Lung (tissue), 12 donors: ENCODE results near the gene COL13A1. TPM values are rescaled to one million over a fixed set of nuclear protein-coding genes. Genes with fewer than 3 reads are reported as not detected.

ENCODE experiments used
- ATAC-seq: fragments of 200-7000 bp; cut with Tn5 transposase; one replicate; pipeline ENCODE4 v1.9.1; 2020; ENCODE audit warnings: moderate number of reproducible peaks; ENCODE audit not compliant: insufficient read depth, low FRiP score
- DNase-seq, 3 donors: peaks; one replicate each; pipeline ENCODE4 v3.0.0-alpha.2; 2013 to 2017
- H3K27ac ChIP-seq, 2 donors: one replicate each; pipeline ENCODE4 v1.5.1; 2013; ENCODE audit warnings: mild to moderate bottlenecking in 2 of 2, moderate library complexity in 2 of 2, control low read depth in 1 of 2, inconsistent platforms in 1 of 2, low read depth in 1 of 2, low read length in 1 of 2
- H3K27me3 ChIP-seq, 3 donors: one replicate each; pipeline ENCODE4 v1.5.1; 2013; ENCODE audit warnings: low read length in 2 of 3; ENCODE audit not compliant: control insufficient read depth in 3 of 3, insufficient read depth in 3 of 3
- H3K36me3 ChIP-seq, 4 donors: one replicate each; pipeline ENCODE4 v1.5.1; 2013; ENCODE audit warnings: low read length in 4 of 4, mild to moderate bottlenecking in 1 of 4, moderate library complexity in 1 of 4; ENCODE audit not compliant: control insufficient read depth in 4 of 4, insufficient read depth in 4 of 4
- H3K4me1 ChIP-seq, 5 donors: one replicate each; pipeline ENCODE4 v1.5.1; 2013; ENCODE audit warnings: low read length in 5 of 5, mild to moderate bottlenecking in 2 of 5, moderate library complexity in 1 of 5; ENCODE audit not compliant: control insufficient read depth in 5 of 5, insufficient read depth in 5 of 5
- H3K4me3 ChIP-seq: one replicate; pipeline ENCODE4 v1.5.1; 2013; ENCODE audit warnings: mild to moderate bottlenecking, control low read depth, moderate library complexity
- H3K9ac ChIP-seq, 2 donors: one replicate each; pipeline ENCODE4 v1.5.1; 2013; ENCODE audit warnings: low read length in 2 of 2, control low read depth in 1 of 2; ENCODE audit not compliant: insufficient read depth in 1 of 2
- H3K9me3 ChIP-seq, 4 donors: one replicate each; pipeline ENCODE4 v1.5.1; 2013; ENCODE audit warnings: low read length in 3 of 4, mild to moderate bottlenecking in 1 of 4, moderate library complexity in 1 of 4; ENCODE audit not compliant: control insufficient read depth in 4 of 4, insufficient read depth in 3 of 4
- WGBS, 2 donors: extraction: QIAGEN DNeasy Blood & Tissue Kit; methylation state at CpG; one replicate each; pipeline ENCODE4 v1.1.7; 2013; 5-methylcytosine and 5-hydroxymethylcytosine counted together
- polyA plus RNA-seq, 2 donors: library from polyadenylated mRNA; stranded (reverse); fragments of 200-250 nt; gene quantifications; one replicate each; pipeline ENCODE4 v1.2.1, GENCODE V29; 2013
- total RNA-seq, 2 donors: library from RNA; depleted of rRNA in 1 of 2; stranded (reverse); fragments of >200 nt in 1 of 2; gene quantifications; one replicate each; pipeline ENCODE4 v1.2.1, GENCODE V29; 2014 to 2021
- TF ChIP-seq, protein P1 (sequence below): IDR thresholded peaks from 2 replicates; pipeline ENCODE4 v1.5.1; 2012; ENCODE audit warnings: mild to moderate bottlenecking; ENCODE audit errors: control extremely low read depth, extremely low read depth
- donor health status: control.
- donor health status: control.
- donor health status: Bipolar disorder and iron deficiency.
- donor health status: healthy.
- donor health status: DM: yes; HTN: yes; CAD: no.

COL13A1 gene
- total and polyA plus RNA-seq, 4 donors: 2.7 to 42.1 (median 5.6) TPM

DNA sequence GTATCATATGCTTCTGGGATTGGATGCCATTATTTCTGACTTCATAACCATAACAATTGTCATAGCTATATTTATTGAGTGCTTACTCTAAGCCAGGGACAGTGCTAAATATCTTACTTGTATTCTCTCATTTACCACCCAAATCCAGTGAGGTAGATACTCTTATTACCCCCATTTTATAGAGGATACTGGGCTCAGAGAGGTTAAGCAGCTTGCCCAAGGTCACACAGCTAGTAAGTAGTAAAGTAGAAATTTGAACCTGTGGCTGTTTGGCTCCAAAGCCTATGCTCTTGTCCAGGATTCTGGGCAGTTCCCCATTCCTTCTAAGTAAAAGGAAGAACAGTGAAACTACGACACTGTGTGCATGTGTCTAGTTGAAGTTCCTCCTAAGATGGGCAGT, 56.5 kb downstream of the COL13A1 start:
- ATAC-seq (no peak), DNase-seq (no peak)
- Histone ChIP-seq H3K27me3 (no peaks in the 10 kb centered on the region), H3K27ac (no peak overlapping the region), H3K36me3 (no peaks in the 10 kb centered on the region), H3K9ac (no peak overlapping the region), H3K9me3 (no peaks in the 10 kb centered on the region), H3K4me3 (no peak overlapping the region), H3K4me1 (peaks cover 0 to 4% (median 0%) of the 10 kb centered on the region in 5 donors)
- WGBS, 2 donors: 44 to 65% methylated on average over 1 of the region's 1 CpG
- TF ChIP-seq, protein P1, sequence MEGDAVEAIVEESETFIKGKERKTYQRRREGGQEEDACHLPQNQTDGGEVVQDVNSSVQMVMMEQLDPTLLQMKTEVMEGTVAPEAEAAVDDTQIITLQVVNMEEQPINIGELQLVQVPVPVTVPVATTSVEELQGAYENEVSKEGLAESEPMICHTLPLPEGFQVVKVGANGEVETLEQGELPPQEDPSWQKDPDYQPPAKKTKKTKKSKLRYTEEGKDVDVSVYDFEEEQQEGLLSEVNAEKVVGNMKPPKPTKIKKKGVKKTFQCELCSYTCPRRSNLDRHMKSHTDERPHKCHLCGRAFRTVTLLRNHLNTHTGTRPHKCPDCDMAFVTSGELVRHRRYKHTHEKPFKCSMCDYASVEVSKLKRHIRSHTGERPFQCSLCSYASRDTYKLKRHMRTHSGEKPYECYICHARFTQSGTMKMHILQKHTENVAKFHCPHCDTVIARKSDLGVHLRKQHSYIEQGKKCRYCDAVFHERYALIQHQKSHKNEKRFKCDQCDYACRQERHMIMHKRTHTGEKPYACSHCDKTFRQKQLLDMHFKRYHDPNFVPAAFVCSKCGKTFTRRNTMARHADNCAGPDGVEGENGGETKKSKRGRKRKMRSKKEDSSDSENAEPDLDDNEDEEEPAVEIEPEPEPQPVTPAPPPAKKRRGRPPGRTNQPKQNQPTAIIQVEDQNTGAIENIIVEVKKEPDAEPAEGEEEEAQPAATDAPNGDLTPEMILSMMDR: no peak

DNA sequence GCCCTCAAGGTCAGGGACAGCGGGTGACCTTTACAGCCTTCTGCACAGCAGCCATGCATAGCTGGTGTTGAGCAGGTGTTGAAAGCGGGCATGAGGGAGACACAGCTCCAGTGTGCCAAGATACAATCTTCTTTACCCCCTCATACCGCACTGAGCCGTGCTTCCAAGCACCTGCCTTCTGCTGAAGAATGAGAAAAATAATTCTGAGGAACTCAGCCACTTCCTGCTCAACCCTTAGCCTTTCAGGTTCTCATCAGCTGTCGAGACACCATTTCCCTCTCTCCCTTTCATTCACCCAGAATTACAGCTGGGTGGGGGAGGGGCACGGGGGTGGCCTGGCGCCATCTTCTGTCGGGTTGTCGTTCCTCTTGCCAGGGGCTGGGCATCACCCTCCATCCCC, 58.6 kb downstream of the COL13A1 start:
- TF ChIP-seq, protein P1: no peak
- WGBS, 2 donors: 36 to 39% methylated on average over 9 of the region's 9 CpGs
- no peaks in the 10 kb centered on the region for H3K9me3 ChIP-seq
- no peak overlapping the region for H3K4me3 ChIP-seq
- peaks cover 0 to 4% (median 0%) of the 10 kb centered on the region in 5 donors for H3K4me1 ChIP-seq
- H3K36me3 ChIP-seq: no peaks in the 10 kb centered on the region
- ATAC-seq (no peak), DNase-seq (no peak)
- no peak overlapping the region for H3K9ac ChIP-seq
- H3K27me3 ChIP-seq: no peaks in the 10 kb centered on the region
- no peak overlapping the region for H3K27ac ChIP-seq

DNA sequence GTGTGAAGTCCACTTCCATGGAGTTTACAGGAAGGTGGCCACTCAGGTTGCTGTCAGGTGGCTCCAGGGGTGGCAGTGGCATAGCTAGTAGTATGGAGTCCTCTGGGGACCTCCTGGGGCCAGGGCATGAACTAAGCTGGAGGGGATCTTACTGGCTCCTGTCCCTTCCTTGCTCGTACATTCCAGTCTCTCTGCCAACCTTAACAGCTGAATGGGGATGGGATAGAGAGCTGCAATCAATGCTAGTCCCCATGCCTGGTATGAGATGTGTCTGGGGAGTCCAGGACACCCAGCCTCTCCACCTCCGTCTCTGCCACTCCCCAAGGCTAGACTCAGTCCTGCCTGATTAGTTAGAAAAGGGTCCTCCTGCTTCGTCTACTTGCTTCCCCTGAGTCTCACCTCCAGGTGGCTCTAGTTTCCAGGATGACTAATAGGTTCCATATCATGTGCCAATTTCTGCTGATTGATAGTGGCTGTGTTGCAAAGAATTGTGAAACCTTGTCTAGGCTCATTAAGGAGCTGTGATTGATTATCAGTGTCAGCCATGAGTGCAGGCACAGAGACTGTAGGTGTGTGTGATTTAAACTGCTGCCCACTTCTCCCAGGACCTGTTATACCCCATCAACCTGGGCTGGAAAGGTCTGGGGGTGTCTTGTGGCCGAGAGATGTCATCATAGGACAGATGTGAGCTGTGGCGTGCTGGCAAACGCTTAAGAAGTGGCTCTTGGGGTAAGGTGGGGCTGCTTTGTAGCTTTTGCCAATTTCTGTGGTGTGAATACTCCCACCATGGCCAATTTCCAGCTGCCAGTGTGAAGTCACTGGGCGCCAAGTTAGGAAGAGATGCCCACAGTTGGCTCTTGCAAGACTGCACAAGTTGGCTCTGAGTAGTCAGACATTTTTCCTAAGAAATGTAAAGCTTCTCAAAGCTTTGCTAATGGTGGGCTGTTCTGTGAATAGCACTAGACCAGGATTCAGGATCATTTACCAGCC, 59.8 kb downstream of the COL13A1 start:
- Histone ChIP-seq H3K4me1 (peaks cover 0 to 10% (median 0%) of the 10 kb centered on the region in 5 donors), H3K9ac (no peak overlapping the region), H3K27me3 (no peaks in the 10 kb centered on the region), H3K4me3 (no peak overlapping the region), H3K27ac (no peak overlapping the region), H3K36me3 (no peaks in the 10 kb centered on the region), H3K9me3 (no peaks in the 10 kb centered on the region)
- TF ChIP-seq, protein P1: no peak
- ATAC-seq (no peak), DNase-seq (no peak)
- WGBS, 2 donors: 52 to 54% methylated on average over 7 of the region's 7 CpGs
